ENCODE results near the gene INHA.

DNA sequence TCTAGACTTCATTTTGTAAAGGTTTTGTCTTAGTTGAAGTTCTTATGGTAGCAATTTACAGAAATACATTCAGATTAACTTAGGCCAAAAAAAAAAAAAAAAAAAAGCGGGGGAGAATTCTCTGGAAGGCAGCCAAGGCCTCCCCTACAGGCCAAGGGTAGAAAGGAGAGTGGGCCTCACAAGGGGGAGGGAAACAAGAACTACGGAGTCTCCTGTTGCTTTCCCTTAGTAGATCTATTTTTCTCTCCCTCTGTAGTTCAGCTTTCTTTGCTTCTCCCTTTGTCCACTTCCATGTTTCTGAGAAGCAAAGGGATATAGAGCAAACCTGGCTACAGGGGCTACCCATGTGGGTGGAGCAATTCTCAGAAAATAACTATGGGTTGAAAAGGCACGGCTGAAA, 23.1 kb downstream of the INHA start:
- TF ChIP-seq L3MBTL2 (conservative IDR thresholded peaks at IDR 0.05) (no peak), ARNT (IDR thresholded peaks at IDR 0.05) (no peak)
